A549 (cell line): ENCODE results near the gene ADPRS. TPM values are rescaled to one million over a fixed set of nuclear protein-coding genes. Genes with fewer than 3 reads are reported as not detected.

Source experiments
- ATAC-seq, 2 experiments: fragments of 200-7000 bp in 1 of 2; fragments of >200 bp in 1 of 2; cut with Nextera tagmentation in 1 of 2; cut with Tn5 transposase in 1 of 2; 3 replicates each; pipeline versions ENCODE4 v1.8.0 to v1.9.1; 2018 to 2020; ENCODE audit warnings: mild to moderate bottlenecking in 1 of 2, moderate library complexity in 1 of 2
- CTCF ChIA-PET: fragments of 300-600 bp; sonication (Branson Sonifier 250); formaldehyde crosslinking; extraction: SDS; loops from one replicate; lab custom pipeline; 2021; ENCODE audit warnings: antibody characterized with exemption, inconsistent platforms; lab: Yijun Ruan, JAX
- POLR2A ChIA-PET: fragments of 350-600 bp; formaldehyde crosslinking; extraction: SDS; loops from one replicate; lab custom pipeline; 2021; ENCODE audit warnings: antibody characterized with exemption, inconsistent platforms; lab: Yijun Ruan, JAX
- DNase-seq, 2 experiments: peaks; one replicate each; pipeline versions ENCODE4 v3.0.0 to v3.0.0-alpha.2; 2011 to 2016; ENCODE audit warnings: low read depth in 1 of 2, low spot score in 1 of 2
- FAIRE-seq: peaks from 2 replicates; lab custom pipeline; 2011; peaks lifted over from hg19 to GRCh38; lab: Jason Lieb, UNC
- H3K27ac ChIP-seq, 2 experiments: fragments of >200 bp; sonication (Bioruptor Twin); formaldehyde crosslinking; 3 replicates each; pipeline ENCODE4 v1.5.1; 2016 to 2017
- H3K4me1 ChIP-seq: fragments of >200 bp; sonication (Bioruptor Twin); formaldehyde crosslinking; 3 replicates; pipeline ENCODE4 v1.6.1; 2016
- H3K4me2 ChIP-seq: fragments of >200 bp; sonication (Bioruptor Twin); formaldehyde crosslinking; 3 replicates; pipeline ENCODE4 v1.6.1; 2016
- H3K4me3 ChIP-seq: fragments of >200 bp; sonication (Bioruptor Twin); formaldehyde crosslinking; 3 replicates; pipeline ENCODE4 v1.5.1; 2016
- H3K9me3 ChIP-seq: fragments of >200 bp; sonication (Bioruptor Twin); formaldehyde crosslinking; 3 replicates; pipeline ENCODE4 v1.6.1; 2016
- ATOH8 ChIP-seq: fragments of 250-450 bp; sonication (Bioruptor Pico); IDR thresholded peaks from 2 replicates; pipeline ENCODE4 v1.5.0; 2020; ENCODE audit warnings: low read depth, mild to moderate bottlenecking, moderate library complexity
- BCL3 ChIP-seq: fragments of >200 bp; sonication (Bioruptor Twin); formaldehyde crosslinking; IDR thresholded peaks from 3 replicates; pipeline ENCODE4 v1.6.1; 2016
- BHLHE40 ChIP-seq: IDR thresholded peaks from 2 replicates; pipeline ENCODE4 v1.6.1; 2012; ENCODE audit warnings: low read depth, low read length, inconsistent platforms
- CBX2 ChIP-seq: fragments of 200-600 bp; sonication (generic); IDR thresholded peaks from 2 replicates; pipeline ENCODE4 v1.6.1; 2016; ENCODE audit warnings: low read depth, mild to moderate bottlenecking, borderline replicate concordance
- CEBPB ChIP-seq, 2 experiments: fragments of >200 bp in 1 of 2; sonication (Bioruptor Twin) in 1 of 2; formaldehyde crosslinking in 1 of 2; IDR thresholded peaks; 2 replicates each; pipeline ENCODE4 v1.6.1; 2012 to 2016
- CHD4 ChIP-seq: fragments of 200-600 bp; sonication (generic); IDR thresholded peaks from 2 replicates; pipeline ENCODE4 v1.6.1; 2016; ENCODE audit warnings: antibody characterized with exemption, mild to moderate bottlenecking, borderline replicate concordance
- E2F6 ChIP-seq: IDR thresholded peaks from 2 replicates; pipeline ENCODE4 v1.6.1; 2012; ENCODE audit warnings: low read depth, borderline replicate concordance
- EHMT2 ChIP-seq: fragments of 200-600 bp; sonication (generic); IDR thresholded peaks from 2 replicates; pipeline ENCODE4 v1.6.1; 2016; ENCODE audit warnings: antibody characterized with exemption, low read depth, mild to moderate bottlenecking, moderate library complexity
- ELK1 ChIP-seq: fragments of 150-350 bp; IDR thresholded peaks from 2 replicates; pipeline ENCODE4 v1.6.1; 2014; ENCODE audit warnings: low read depth, mild to moderate bottlenecking, low read length
- EP300 ChIP-seq, 2 experiments: fragments of >200 bp; sonication (Bioruptor Twin); formaldehyde crosslinking; IDR thresholded peaks; 2 replicates in 1 of 2; 3 replicates in 1 of 2; pipeline ENCODE4 v1.6.1; 2016 to 2017
- FOSB ChIP-seq: fragments of 250-450 bp; sonication (Bioruptor Pico); IDR thresholded peaks from 2 replicates; pipeline ENCODE4 v1.5.0; 2020; ENCODE audit warnings: mild to moderate bottlenecking, moderate library complexity
- FOSL2 ChIP-seq, 2 experiments: fragments of 450-650 bp in 1 of 2; fragments of >200 bp in 1 of 2; sonication (Bioruptor Twin) in 1 of 2; formaldehyde crosslinking; IDR thresholded peaks; 2 replicates each; pipeline versions ENCODE4 v1.5.0 to v1.6.1; 2016 to 2020; ENCODE audit warnings: mild to moderate bottlenecking in 1 of 2, moderate library complexity in 1 of 2
- FOXS1 ChIP-seq: fragments of 250-450 bp; sonication (Bioruptor Pico); IDR thresholded peaks from 2 replicates; pipeline ENCODE4 v1.5.0; 2020; ENCODE audit warnings: mild to moderate bottlenecking, moderate library complexity
- GATA3 ChIP-seq: IDR thresholded peaks from 2 replicates; pipeline ENCODE4 v1.6.1; 2012; ENCODE audit warnings: borderline replicate concordance
- HEYL ChIP-seq: fragments of 250-450 bp; sonication (Bioruptor Pico); IDR thresholded peaks from 2 replicates; pipeline ENCODE4 v1.8.0; 2021; ENCODE audit warnings: mild to moderate bottlenecking, moderate library complexity
- HOXA7 ChIP-seq: fragments of 250-450 bp; sonication (Bioruptor Pico); IDR thresholded peaks from 2 replicates; pipeline ENCODE4 v1.5.0; 2020; ENCODE audit warnings: mild to moderate bottlenecking, moderate library complexity
- HOXB13 ChIP-seq: fragments of 250-450 bp; sonication (Bioruptor Pico); IDR thresholded peaks from 2 replicates; pipeline ENCODE4 v1.5.0; 2020; ENCODE audit warnings: low read depth, mild to moderate bottlenecking, moderate library complexity
- HOXB5 ChIP-seq: fragments of 250-450 bp; sonication (Bioruptor Pico); IDR thresholded peaks from 2 replicates; pipeline ENCODE4 v1.5.0; 2020; ENCODE audit warnings: mild to moderate bottlenecking, moderate library complexity
- JUN ChIP-seq, 2 experiments: fragments of >200 bp; sonication (Bioruptor Twin); formaldehyde crosslinking; IDR thresholded peaks; 2 replicates in 1 of 2; 3 replicates in 1 of 2; pipeline ENCODE4 v1.6.1; 2016 to 2017
- KDM1A ChIP-seq: fragments of 200-600 bp; sonication (generic); IDR thresholded peaks from 2 replicates; pipeline ENCODE4 v1.6.1; 2016; ENCODE audit warnings: low read depth, mild to moderate bottlenecking
- KDM5A ChIP-seq: fragments of 200-600 bp; sonication (generic); IDR thresholded peaks from 2 replicates; pipeline ENCODE4 v1.6.1; 2016; ENCODE audit warnings: antibody characterized with exemption, mild to moderate bottlenecking
- MYC ChIP-seq: IDR thresholded peaks from 2 replicates; pipeline ENCODE4 v1.6.1; 2012; ENCODE audit warnings: mild to moderate bottlenecking, inconsistent platforms, low read length, improper control_type of control experiment, borderline replicate concordance
- NR3C1 ChIP-seq: fragments of >200 bp; sonication (Bioruptor Twin); formaldehyde crosslinking; IDR thresholded peaks from 3 replicates; pipeline ENCODE4 v1.6.1; 2017
- PHF8 ChIP-seq: fragments of 200-600 bp; sonication (generic); IDR thresholded peaks from 2 replicates; pipeline ENCODE4 v1.6.1; 2016; ENCODE audit warnings: low read depth, mild to moderate bottlenecking, antibody characterized with exemption, moderate library complexity, borderline replicate concordance
- POLR2AphosphoS2 ChIP-seq: conservative IDR thresholded peaks from 2 replicates; pipeline ENCODE4 v1.6.1; 2012; ENCODE audit warnings: low read length, improper control_type of control experiment, inconsistent platforms
- RARB ChIP-seq: fragments of 250-450 bp; sonication (Bioruptor Pico); IDR thresholded peaks from 2 replicates; pipeline ENCODE4 v1.8.0; 2021; ENCODE audit warnings: mild to moderate bottlenecking, moderate library complexity
- RCOR1 ChIP-seq: fragments of 150-350 bp; IDR thresholded peaks from 2 replicates; pipeline ENCODE4 v1.6.1; 2014; ENCODE audit warnings: antibody characterized with exemption, low read length, low read depth
- TP53 ChIP-seq: fragments of 250-450 bp; sonication (Bioruptor Pico); IDR thresholded peaks from 2 replicates; pipeline ENCODE4 v1.5.0; 2021; ENCODE audit warnings: mild to moderate bottlenecking, moderate library complexity
- USF2 ChIP-seq: fragments of 450-650 bp; IDR thresholded peaks from 2 replicates; pipeline ENCODE4 v1.6.1; 2014; ENCODE audit warnings: antibody characterized with exemption
- ZC3H11A ChIP-seq: fragments of 450-650 bp; IDR thresholded peaks from 2 replicates; pipeline ENCODE4 v1.6.1; 2014; ENCODE audit warnings: antibody characterized with exemption, mild to moderate bottlenecking
- ZFP36 ChIP-seq: fragments of 450-650 bp; IDR thresholded peaks from 2 replicates; pipeline ENCODE4 v1.6.1; 2014; ENCODE audit warnings: borderline replicate concordance; ENCODE audit not compliant: partially characterized antibody
- ZSCAN20 ChIP-seq: fragments of 250-450 bp; sonication (Bioruptor Pico); IDR thresholded peaks from 2 replicates; pipeline ENCODE4 v1.8.0; 2022; ENCODE audit warnings: mild to moderate bottlenecking, moderate library complexity
- WGBS: methylation state at CpG from one replicate; pipeline ENCODE4 v1.1.6; 2017; ENCODE audit errors: missing lambda C conversion rate; 5-methylcytosine and 5-hydroxymethylcytosine counted together
- polyA plus RNA-seq, 4 experiments: library from polyadenylated mRNA; depleted of rRNA in 3 of 4; stranded (reverse); fragments of >200 nt; fragmentation: RNase III in 1 of 4; extraction: RNeasy Plus Mini Kit Qiagen cat#74134 plus additional on column Dnase treatment in 1 of 4; gene quantifications; 2 replicates in 3 of 4; 3 replicates in 1 of 4; pipeline ENCODE4 v1.2.3, GENCODE V29; 2011 to 2017

Gene ADPRS
- polyA plus RNA-seq, 2 of the 4 experiments (the other 2 are of a cell fraction), result 14.6 to 15.2 TPM

- TF ChIP-seq EHMT2 (no peak), CBX2 (no peak), RCOR1 (no peak), FOXS1 (no peak), NR3C1 (no peak), MYC (no peak), FOSL2 (IDR thresholded peaks at IDR 0.05) (no peak), FOSL2 (CRISPR knock-in tag; IDR thresholded peaks at IDR 0.05) (no peak), POLR2AphosphoS2 (no peak), ELK1 (no peak), FOSB (no peak), HOXB5 (CRISPR knock-in tag) (no peak), GATA3 (no peak), BHLHE40 (no peak), RARB (CRISPR knock-in tag) (no peak), HOXB13 (CRISPR knock-in tag) (no peak), EP300 (IDR thresholded peaks at IDR 0.05) (no peak), ZSCAN20 (CRISPR knock-in tag) (no peak), USF2 (no peak), PHF8 (no peak), TP53 (no peak)
- no peak within 1 kb of the TSS for H3K4me2 ChIP-seq
- no peak within 1 kb of the TSS for H3K27ac ChIP-seq
- H3K4me3 ChIP-seq, result no peak within 1 kb of the TSS
- ChIA-PET CTCF (no interaction called here), POLR2A (no interaction called here)
- H3K4me1 ChIP-seq, result no peaks in the 10 kb centered on the region
- 87% methylated on average over 29 of the region's 59 CpGs for WGBS
- no peak for FAIRE-seq
- no peak for DNase-seq
- no peak for ATAC-seq
- H3K9me3 ChIP-seq, result no peaks in the 10 kb centered on the region
Observed at GRCh38 chr1:36083635-36084496, 4.8 kb upstream of the ADPRS start, which contains the start of gene TEKT2. Gene TEKT2, plus strand, starts transcription at chr1:36084094. Its CDS starts 828 bp downstream, at chr1:36084922.

GRCh38 chr1:36084497-36085115 is 4.1 kb upstream of the ADPRS start:
- DNase-seq (no peak), ATAC-seq (no peak), FAIRE-seq (no peak)
- H3K27ac ChIP-seq, result no peak overlapping the region
- ChIA-PET POLR2A (no interaction called here), CTCF (no interaction called here)
- TF ChIP-seq FOXS1, result no peak
- TF ChIP-seq EP300 (IDR thresholded peaks at IDR 0.05), result no peak
- no peak for TF ChIP-seq ATOH8 (CRISPR knock-in tag)
- TF ChIP-seq ZC3H11A, result no peak
- no peak for TF ChIP-seq HEYL
- no peak for TF ChIP-seq E2F6
- TF ChIP-seq CEBPB (IDR thresholded peaks at IDR 0.05), result no peak
- TF ChIP-seq KDM5A, result no peak
- TF ChIP-seq KDM1A, result no peak
- TF ChIP-seq CBX2, result no peak
- TF ChIP-seq JUN (IDR thresholded peaks at IDR 0.05), result no peak
- TF ChIP-seq TP53, result no peak
- no peak for TF ChIP-seq BCL3
- TF ChIP-seq CHD4, result no peak
- no peak for TF ChIP-seq POLR2AphosphoS2
- TF ChIP-seq BHLHE40, result no peak
- TF ChIP-seq ZFP36, result no peak
- no peak for TF ChIP-seq FOSB
- TF ChIP-seq HOXA7 (CRISPR knock-in tag), result no peak
- no peaks in the 10 kb centered on the region for H3K4me1 ChIP-seq
- no peak overlapping the region for H3K4me3 ChIP-seq
- 92% methylated on average over 10 of the region's 19 CpGs for WGBS
- no peak overlapping the region for H3K4me2 ChIP-seq
- H3K9me3 ChIP-seq, result no peaks in the 10 kb centered on the region
